HEK293T (cell line): ENCODE data around the gene RNF213.
"Not testable (repeated sequence)": the region's sequence is repeated elsewhere in the genome, so short reads cannot be mapped to it uniquely, and the experiment has no call there.

Experiments used
- CTCF ChIA-PET: fragments of 350-600 bp; formaldehyde crosslinking; extraction: SDS; loops from one replicate; lab custom pipeline; 2021; ENCODE audit warnings: antibody characterized with exemption, inconsistent platforms; lab: Yijun Ruan, JAX
- POLR2A ChIA-PET: fragments of 350-600 bp; formaldehyde crosslinking; extraction: SDS; loops from one replicate; lab custom pipeline; 2020; ENCODE audit warnings: antibody characterized with exemption, inconsistent platforms; lab: Yijun Ruan, JAX
- DNase-seq: peaks from one replicate; pipeline ENCODE4 v3.0.0; 2012; ENCODE audit warnings: mixed read lengths; ENCODE audit errors: extremely low spot score
- ARNT ChIP-seq: fragments of 450-650 bp; IDR thresholded peaks from 2 replicates; pipeline ENCODE4 v1.6.1; 2017; ENCODE audit warnings: mild to moderate bottlenecking
- BHLHE40 ChIP-seq: fragments of 450-650 bp; IDR thresholded peaks from 2 replicates; pipeline ENCODE4 v1.6.1; 2016; ENCODE audit warnings: mild to moderate bottlenecking, moderate library complexity, borderline replicate concordance
- CTBP1 ChIP-seq: fragments of 450-650 bp; IDR thresholded peaks from 2 replicates; pipeline ENCODE4 v1.6.1; 2016; ENCODE audit warnings: borderline replicate concordance
- ELF4 ChIP-seq: fragments of 450-650 bp; IDR thresholded peaks from 2 replicates; pipeline ENCODE4 v1.6.1; 2017; ENCODE audit warnings: antibody characterized with exemption
- FOXA1 ChIP-seq: fragments of 450-650 bp; IDR thresholded peaks from 2 replicates; pipeline ENCODE4 v1.6.1; 2016; ENCODE audit warnings: mild to moderate bottlenecking
- FOXK2 ChIP-seq: fragments of 450-650 bp; IDR thresholded peaks from 2 replicates; pipeline ENCODE4 v1.6.1; 2016; ENCODE audit warnings: mild to moderate bottlenecking
- FOXM1 ChIP-seq: fragments of 450-650 bp; IDR thresholded peaks from 2 replicates; pipeline ENCODE4 v1.6.1; 2017; ENCODE audit warnings: mild to moderate bottlenecking, borderline replicate concordance
- HDGF ChIP-seq: fragments of 450-650 bp; IDR thresholded peaks from 2 replicates; pipeline ENCODE4 v1.6.1; 2017; ENCODE audit warnings: antibody characterized with exemption, borderline replicate concordance
- L3MBTL2 ChIP-seq: fragments of 450-650 bp; conservative IDR thresholded peaks from 2 replicates; pipeline ENCODE4 v1.6.1; 2016; ENCODE audit warnings: mild to moderate bottlenecking
- LEF1 ChIP-seq: fragments of 450-650 bp; IDR thresholded peaks from 2 replicates; pipeline ENCODE4 v1.6.1; 2017; ENCODE audit warnings: mild to moderate bottlenecking, borderline replicate concordance
- NFRKB ChIP-seq: fragments of 450-650 bp; IDR thresholded peaks from 2 replicates; pipeline ENCODE4 v1.6.1; 2016; ENCODE audit warnings: mild to moderate bottlenecking, moderate library complexity
- SP1 ChIP-seq: fragments of 450-650 bp; IDR thresholded peaks from 2 replicates; pipeline ENCODE4 v1.6.1; 2017
- SUZ12 ChIP-seq: fragments of 450-650 bp; IDR thresholded peaks from 2 replicates; pipeline ENCODE4 v1.6.1; 2016; ENCODE audit warnings: mild to moderate bottlenecking
- TARDBP ChIP-seq: fragments of 450-650 bp; IDR thresholded peaks from 2 replicates; pipeline ENCODE4 v1.6.1; 2016
- ZNF384 ChIP-seq: fragments of 450-650 bp; IDR thresholded peaks from 2 replicates; pipeline ENCODE4 v1.6.1; 2016
- TF ChIP-seq, protein P1 (sequence below): fragments of 450-650 bp; IDR thresholded peaks from 2 replicates; pipeline ENCODE4 v1.6.1; 2016

RNF213 gene

DNA sequence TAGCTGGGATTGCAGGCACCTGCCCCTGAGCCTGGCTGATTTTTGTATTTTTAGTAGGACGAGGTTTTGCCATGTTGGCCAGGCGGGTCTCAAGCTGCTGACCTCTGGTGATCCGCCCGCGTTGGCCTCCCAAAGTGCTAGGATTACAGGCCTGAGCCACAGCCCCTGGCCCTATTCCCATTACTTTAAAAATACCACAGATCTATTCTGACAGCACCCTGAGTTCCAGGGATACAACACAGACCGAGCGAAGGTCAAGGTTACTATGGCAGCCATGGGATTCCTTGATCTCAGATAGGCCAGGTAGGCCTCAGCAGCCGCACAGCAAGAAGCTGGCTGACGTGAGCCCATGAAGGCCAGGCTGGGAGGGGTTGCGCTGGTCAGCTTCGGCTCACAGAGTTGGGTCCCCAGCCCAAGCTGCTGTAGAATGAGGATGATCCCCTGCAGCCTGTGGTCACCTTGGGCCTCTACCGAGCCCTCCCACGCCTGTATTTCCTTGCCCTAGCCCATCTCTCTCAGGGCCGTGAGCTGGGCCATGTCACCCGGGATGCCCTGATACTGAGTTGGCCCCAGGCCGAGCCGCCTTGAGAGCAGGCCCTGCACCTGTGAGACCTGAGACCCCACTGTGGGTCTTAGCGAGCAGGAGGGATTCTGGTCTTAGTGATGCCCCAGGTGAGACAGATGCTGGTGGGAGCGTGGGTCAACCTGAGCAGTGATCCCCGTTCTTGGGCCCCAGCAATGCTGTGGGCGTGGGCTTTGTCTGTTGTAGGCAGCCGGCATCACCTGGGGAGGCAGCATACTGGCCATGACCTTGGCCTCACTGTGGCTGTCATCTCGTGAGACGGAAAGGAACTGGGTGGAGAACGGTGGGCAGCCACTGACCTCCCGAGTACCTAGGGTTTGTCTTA is 16.9 kb upstream of the RNF213 start:
- no peak for DNase-seq
- ChIA-PET POLR2A (no interaction called here), CTCF (no interaction called here)
- TF ChIP-seq HDGF (no peak), LEF1 (no peak), ZNF384 (no peak), TARDBP (no peak), ELF4 (no peak), FOXK2 (no peak), BHLHE40 (no peak), L3MBTL2 (no peak), ARNT (no peak), SP1 (no peak), FOXM1 (no peak), CTBP1 (no peak), SUZ12 (no peak), NFRKB (no peak)
- TF ChIP-seq, protein P1, sequence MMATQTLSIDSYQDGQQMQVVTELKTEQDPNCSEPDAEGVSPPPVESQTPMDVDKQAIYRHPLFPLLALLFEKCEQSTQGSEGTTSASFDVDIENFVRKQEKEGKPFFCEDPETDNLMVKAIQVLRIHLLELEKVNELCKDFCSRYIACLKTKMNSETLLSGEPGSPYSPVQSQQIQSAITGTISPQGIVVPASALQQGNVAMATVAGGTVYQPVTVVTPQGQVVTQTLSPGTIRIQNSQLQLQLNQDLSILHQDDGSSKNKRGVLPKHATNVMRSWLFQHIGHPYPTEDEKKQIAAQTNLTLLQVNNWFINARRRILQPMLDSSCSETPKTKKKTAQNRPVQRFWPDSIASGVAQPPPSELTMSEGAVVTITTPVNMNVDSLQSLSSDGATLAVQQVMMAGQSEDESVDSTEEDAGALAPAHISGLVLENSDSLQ, result no peak

- CTCF ChIA-PET, POLR2A ChIA-PET: not testable (repeated sequence)
Measured at GRCh38 chr17:80244448-80244847, 16.2 kb upstream of the RNF213 start.

GRCh38 chr17:80244871-80245509 is 15.7 kb upstream of the RNF213 start:
- no peak for DNase-seq
- TF ChIP-seq LEF1, result no peak
- TF ChIP-seq ARNT, result no peak
- no peak for TF ChIP-seq ELF4
- ChIA-PET CTCF (no interaction called here), POLR2A (no interaction called here)

More at GRCh38 chr17:80244448-80244847, 16.2 kb upstream of the RNF213 start:
- not testable (repeated sequence) for DNase-seq

- TF ChIP-seq ZNF384 (no peak), SUZ12 (no peak), ELF4 (no peak), FOXK2 (no peak), FOXM1 (no peak), L3MBTL2 (no peak), TARDBP (no peak), LEF1 (no peak), CTBP1 (no peak)
- TF ChIP-seq, protein P1, result no peak
- ChIA-PET POLR2A (no interaction called here), CTCF (no interaction called here)
- DNase-seq, result no peak
Measured at GRCh38 chr17:80245566-80246265, 14.9 kb upstream of the RNF213 start.

DNA sequence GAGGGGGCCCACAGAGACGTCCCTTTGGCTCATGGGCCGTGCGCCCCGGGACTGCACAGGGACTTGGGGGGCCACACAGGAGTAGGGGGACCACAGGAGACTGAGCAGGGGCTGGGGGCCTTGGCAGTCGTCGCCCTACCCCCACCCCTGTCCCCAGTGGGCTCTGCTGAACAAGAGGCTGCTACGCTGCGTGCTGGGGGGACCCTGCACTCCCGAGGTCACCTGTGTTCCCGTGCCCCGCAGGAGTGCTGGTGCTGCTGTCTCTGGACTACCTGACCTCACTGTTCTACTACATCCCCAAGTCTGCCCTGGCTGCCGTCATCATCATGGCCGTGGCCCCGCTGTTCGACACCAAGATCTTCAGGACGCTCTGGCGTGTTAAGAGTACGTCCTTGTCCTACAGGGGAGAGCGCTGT is 14.4 kb upstream of the RNF213 start:
- CTCF ChIA-PET, result no interaction called here
- POLR2A ChIA-PET, result no interaction called here
- no peak for DNase-seq

DNA sequence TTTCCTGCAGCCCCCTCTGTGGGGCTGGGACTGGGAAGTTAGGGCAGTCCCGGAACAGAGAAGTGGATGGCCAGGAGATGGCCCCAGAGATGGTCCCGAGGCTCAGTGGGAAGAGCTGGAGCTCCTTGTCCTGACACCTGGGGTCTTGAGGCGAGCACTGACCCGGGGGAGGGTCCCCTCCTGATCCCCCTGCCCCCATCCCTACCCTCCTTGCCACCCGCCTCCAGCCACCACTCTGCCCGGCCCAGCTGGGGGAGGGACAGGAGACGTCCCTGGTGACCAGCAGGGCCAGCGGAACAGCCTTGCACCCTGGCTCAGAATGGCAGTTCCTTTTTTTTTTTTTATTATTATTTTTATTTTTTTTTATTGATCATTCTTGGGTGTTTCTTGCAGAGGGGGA is 13.9 kb upstream of the RNF213 start:
- DNase-seq, result no peak
- ChIA-PET CTCF (no interaction called here), POLR2A (no interaction called here)
- no peak for TF ChIP-seq HDGF
- no peak for TF ChIP-seq L3MBTL2
- TF ChIP-seq SP1, result no peak
- no peak for TF ChIP-seq CTBP1
- no peak for TF ChIP-seq FOXM1
- no peak for TF ChIP-seq LEF1
- no peak for TF ChIP-seq ARNT
- TF ChIP-seq FOXK2, result no peak
- TF ChIP-seq TARDBP, result no peak

More for the DNA sequence above, 14.4 kb upstream of the RNF213 start:
- TF ChIP-seq CTBP1 (no peak), FOXA1 (no peak), SUZ12 (no peak), FOXK2 (no peak), BHLHE40 (no peak), FOXM1 (no peak), TARDBP (no peak), LEF1 (no peak), L3MBTL2 (no peak), ARNT (no peak), NFRKB (no peak), ZNF384 (no peak), ELF4 (no peak)
- TF ChIP-seq, protein P1, result no peak
